Left lobe of liver (tissue), 2 donors: ENCODE data around the gene LAMA4. TPM values are rescaled to one million over a fixed set of nuclear protein-coding genes. Genes with fewer than 3 reads are reported as not detected.

Source experiments
- ATAC-seq: fragments of 200-7000 bp; cut with Tn5 transposase; one replicate; pipeline ENCODE4 v1.9.1; 2020; ENCODE audit warnings: mild to moderate bottlenecking, moderate library complexity
- DNase-seq: peaks from one replicate; pipeline ENCODE4 v3.0.0-alpha.2; 2020; ENCODE audit warnings: low spot score
- total RNA-seq: library from RNA; stranded (reverse); gene quantifications from one replicate; pipeline ENCODE4 v1.2.1, GENCODE V29; 2021
- donor health status: DM: no; HTN: no; CAD: no; lungs with moderate emphysema.
- donor health status: DM: no; HTN: yes; CAD: no.

Gene LAMA4
- total RNA-seq, 1 donor from 2014 or later = 2.8 TPM

DNA sequence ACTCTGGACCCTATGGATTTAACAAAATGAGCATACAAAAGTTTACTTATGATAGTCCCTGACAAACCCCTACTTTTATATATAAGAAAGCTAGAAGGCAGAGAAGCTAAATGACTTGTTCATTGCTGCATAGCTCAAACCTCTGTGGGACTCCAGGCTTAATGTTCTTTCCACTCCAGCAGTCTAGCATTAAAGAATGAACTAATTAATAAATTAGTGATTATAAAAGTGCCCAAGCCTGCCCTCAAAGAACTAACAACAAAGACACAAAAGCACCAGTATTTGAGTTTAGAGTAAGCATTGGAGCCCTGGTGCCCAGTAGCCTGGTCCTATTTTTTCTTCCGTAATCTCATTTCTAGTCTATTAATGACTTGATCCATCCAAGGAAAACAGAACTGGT, 59.9 kb downstream of the LAMA4 start:
- ATAC-seq (no peak), DNase-seq (no peak)

DNA sequence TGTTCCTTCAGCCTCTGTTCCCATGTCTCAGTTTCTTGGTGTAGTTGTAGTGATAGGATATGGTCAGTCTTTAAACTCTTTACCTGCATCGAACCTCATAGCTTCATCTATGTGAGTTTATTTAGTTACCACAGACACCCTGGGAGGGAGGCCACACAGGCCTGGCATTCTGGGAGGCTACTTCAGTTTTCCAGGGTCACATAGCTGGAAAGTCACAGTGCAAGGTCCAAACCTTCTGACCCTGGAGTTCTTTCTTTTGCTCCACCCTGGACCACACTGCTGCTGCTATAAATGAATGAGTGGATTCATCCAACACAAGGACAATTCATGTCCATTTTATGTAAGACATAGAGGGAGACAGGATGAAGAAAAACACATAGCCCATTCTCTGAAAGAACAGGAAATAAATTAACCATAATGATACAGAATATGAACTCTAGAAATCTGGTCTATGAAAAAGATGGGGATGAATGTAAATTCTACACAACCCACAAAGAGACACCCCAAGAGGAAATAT, 60.8 kb downstream of the LAMA4 start:
- DNase-seq (no peak), ATAC-seq (peak; percentile 43)

DNA sequence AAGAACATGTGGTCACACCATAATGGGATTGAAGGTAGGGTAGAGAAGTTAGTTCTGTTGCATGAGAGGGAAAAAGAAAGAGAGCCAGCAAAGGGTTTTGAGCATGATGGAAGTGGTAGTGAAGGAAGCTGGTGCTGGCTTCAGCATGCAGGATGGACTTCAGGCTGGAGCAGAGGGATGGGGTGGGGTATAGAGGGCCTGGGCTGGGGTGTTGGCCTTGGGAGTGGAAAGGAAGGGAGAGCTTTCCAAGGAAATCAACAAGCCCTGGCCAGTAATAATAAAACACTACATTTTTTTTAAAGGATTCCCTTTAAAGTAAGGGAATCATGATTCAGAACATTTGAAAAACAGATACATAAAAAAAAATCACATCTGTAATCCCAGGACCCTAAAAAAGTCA, 61.2 kb downstream of the LAMA4 start:
- ATAC-seq = no peak

DNA sequence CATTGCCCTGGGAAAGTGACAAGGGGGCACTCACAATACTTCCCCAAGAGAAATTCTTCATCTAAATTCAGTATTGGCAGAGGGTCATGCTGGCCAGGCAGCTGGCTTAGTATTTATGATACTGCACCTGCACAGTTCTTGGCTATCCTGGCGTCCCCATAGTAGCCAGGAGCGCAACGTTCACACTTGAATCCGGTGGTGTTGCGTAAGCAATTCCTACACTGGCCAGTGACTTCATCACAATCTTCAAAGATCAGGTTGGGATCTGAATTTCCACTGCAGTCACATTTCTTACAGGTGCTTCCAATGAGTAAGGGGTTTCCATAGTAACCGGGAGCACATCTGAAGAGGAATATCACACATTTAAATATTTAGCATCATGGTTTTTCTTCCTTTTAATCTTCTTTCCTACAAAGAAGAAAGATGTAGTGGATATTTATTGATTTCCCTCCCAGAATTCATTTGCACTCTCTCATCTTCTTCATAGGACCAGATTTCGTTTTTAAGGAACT, 62.8 kb downstream of the LAMA4 start:
- DNase-seq (no peak), ATAC-seq (no peak)

More for the DNA sequence above, 61.2 kb downstream of the LAMA4 start:
- no peak for DNase-seq

DNA sequence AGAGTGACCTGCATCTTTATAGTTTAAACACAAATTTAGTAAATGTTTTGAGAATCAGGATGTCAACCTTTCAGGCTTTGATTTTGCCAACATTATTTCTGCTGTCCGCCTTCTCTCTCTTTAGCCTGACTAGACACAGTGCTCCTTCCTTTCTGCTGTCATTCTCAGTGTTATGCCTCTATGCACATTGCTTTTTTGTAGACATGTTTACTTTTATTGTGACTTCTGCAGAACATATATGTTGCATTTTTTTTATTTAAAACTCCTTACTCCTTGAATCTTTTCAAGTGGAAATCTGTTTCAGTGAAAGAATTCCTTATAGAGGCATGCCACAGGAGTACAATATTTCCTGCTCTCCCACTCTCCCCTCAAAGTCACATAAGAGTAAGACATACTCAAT, 64.2 kb downstream of the LAMA4 start:
- ATAC-seq = no peak
- no peak for DNase-seq

DNA sequence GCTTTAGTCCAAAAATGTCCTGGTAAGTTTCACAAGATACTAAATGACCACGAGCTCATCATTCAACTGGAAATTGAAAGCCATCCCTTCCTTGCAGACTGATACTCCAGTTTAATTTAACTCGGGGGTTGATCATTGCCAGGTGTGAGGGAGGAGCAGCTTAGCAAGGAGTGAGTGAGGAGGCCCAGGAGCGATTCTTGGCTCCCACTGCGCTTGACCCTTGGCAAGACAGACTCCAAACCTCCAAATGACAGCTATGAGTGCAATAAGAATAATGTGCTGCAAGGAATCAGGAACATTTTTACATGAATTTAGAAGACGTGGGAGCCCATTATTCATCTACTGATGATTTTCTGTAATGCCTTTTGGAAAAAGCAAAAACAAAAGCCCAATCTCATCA, 64.9 kb downstream of the LAMA4 start:
- ATAC-seq = no peak
- no peak for DNase-seq

GRCh38 chr6:112188906-112189305, 65.5 kb downstream of the LAMA4 start:
- DNase-seq = no peak

GRCh38 chr6:112187736-112188135, 66.6 kb downstream of the LAMA4 start:
- DNase-seq (no peak), ATAC-seq (no peak)

More at GRCh38 chr6:112188906-112189305, 65.5 kb downstream of the LAMA4 start:
- no peak for ATAC-seq

DNA sequence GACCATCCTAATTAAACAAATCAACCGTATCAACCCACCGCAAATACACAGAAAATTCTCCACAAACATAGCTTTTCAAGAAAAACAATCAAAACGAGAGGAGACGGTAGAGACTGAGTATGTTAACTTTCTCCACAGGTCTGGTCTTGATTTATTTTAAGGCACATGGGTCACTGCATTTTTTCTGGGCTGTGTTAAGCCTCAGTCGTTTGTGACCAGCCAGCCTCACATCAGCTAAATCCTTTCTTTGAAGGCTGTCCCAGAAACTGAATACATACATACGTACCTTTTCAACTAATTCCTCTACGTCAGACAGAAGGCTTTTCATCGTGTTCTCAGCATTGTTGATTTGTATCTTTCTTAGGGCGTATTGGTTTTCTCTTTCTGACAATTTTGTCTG, 69.4 kb downstream of the LAMA4 start:
- ATAC-seq (no peak), DNase-seq (no peak)

DNA sequence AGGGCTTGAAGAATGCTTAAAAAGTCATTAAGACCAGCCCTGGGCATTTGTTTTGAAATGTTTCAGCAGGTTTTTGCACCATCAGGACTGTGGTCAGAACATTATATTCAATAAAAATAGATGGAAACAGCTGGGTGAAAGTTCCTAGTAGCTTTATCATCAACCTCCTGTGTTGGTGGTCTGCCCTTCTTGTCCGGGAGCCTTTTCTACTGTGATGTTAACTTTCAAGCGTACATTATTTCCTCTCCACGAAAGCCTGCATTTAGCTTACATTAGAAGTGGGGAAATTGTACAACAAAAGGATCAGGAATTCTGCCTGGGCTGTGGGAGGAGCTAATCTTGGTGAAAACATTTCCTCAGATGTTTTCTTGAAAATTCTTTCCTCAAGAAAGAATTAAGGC, 71.1 kb downstream of the LAMA4 start:
- ATAC-seq = no peak

GRCh38 chr6:112181130-112181529, 73.2 kb downstream of the LAMA4 start:
- peak; percentile 85 for ATAC-seq

More for the DNA sequence above, 71.1 kb downstream of the LAMA4 start:
- no peak for DNase-seq

GRCh38 chr6:112180095-112180820, 74.1 kb downstream of the LAMA4 start:
- ATAC-seq = peak; percentile 89
- no peak for DNase-seq

More at GRCh38 chr6:112181130-112181529, 73.2 kb downstream of the LAMA4 start:
- DNase-seq = no peak

DNA sequence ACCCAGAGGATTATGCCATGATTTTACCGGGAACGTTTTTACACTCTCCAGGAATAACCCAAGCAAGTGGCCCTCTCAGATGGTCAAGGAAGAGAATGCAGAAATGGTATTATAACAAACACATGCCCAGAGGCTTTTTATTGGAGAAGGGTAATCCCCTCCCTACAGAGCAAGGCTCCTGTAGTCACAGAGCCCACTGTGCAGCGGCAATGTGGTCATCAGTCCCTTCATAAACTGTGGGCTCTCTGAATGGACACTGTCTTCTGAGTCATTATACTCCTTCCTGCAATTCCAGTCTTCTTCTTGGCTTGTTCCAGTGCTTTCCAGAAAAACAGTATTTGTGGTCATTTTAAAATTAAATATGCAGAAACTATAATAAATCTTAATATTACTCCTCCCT, 74.7 kb downstream of the LAMA4 start:
- DNase-seq (no peak), ATAC-seq (no peak)

DNA sequence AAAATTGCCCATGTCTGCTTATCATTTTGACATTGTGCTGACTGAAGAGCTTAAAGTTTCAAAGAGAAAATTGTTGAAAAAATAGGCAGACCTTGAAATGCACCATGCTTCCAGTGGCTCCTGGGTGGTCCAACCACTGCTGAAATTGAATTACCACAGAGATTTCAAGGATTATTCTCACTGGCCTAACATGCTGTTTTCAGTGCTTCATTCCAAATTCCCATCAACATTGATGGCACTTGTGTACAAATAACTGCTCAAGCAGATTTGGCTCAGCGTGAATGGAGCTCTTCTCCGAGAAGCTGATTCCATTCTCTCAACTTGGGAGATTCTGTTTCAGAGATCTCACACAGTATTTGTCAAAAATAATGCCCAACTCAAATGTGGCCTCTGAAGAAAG, 75.5 kb downstream of the LAMA4 start:
- ATAC-seq (no peak), DNase-seq (no peak)

GRCh38 chr6:112177092-112177491, 77.3 kb downstream of the LAMA4 start:
- ATAC-seq (no peak), DNase-seq (no peak)

- ATAC-seq = no peak
- DNase-seq = no peak
Observed at GRCh38 chr6:112176175-112176574, 78.2 kb downstream of the LAMA4 start.

DNA sequence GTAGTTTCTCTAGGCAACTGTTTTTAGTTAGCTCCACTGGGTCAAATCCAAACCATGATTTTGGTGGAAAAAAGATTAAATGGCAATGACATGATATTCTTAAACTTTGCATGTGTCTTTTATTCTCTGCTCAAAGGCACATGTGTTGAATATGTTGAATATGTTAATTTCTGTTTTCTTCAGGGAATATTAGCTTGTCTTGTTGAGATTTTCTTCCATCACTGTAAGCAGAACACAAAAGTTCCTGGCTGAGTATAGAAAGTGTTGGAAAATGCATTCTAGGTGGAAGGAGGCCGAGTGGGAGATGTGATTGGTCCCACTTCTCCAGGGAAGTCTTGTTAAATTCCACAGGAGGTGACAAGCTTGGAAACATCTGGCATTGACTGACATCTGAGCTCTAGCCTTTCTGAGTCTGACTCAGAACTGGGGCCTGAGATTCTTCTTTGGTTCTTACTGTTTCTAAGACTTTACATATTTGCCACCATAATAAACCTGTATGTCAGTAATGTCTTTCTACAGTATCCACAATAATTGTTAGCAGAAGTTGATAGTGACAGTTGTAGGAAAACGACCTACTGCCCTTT, 81.1 kb downstream of the LAMA4 start:
- DNase-seq (no peak), ATAC-seq (no peak)

DNA sequence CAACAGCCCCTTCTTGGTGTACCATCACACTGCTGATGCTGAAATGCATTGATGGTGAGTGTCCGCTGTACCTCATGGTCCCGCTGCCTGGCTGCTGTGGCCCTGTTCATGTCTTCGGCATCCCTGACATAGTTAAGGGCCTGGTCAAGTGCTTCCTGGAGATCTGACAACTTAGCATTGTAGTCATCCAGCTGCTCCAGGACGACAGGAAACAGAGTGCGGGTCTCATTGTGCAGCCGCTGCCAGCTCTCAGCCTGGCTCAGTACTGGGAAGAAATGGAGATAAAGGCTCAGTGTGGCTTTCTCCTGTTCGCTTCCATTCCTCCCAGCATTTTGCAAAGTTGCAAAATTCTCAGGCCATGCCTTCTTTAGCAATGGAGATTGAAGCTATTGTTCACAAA, 81.8 kb downstream of the LAMA4 start:
- DNase-seq (no peak), ATAC-seq (no peak)

DNA sequence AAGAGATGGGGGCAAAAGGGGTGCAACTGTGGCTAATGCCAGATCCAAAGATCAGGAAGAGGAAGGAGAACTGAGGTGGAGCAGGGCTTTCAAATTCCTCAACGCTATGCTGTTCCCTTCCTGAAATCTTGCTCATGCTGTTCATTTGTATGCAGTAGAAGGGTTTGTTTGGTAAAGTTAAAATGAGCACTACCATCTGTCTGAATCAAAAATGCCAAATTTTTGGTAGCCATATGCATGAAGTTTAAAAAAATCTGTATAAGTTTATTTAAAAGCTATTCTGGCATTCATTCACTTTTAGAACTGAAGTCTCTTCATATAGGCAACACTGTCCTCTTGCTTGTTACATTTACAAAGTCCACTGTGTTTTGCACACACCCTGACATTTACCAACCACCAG, 84.8 kb downstream of the LAMA4 start:
- DNase-seq = no peak
- no peak for ATAC-seq

DNA sequence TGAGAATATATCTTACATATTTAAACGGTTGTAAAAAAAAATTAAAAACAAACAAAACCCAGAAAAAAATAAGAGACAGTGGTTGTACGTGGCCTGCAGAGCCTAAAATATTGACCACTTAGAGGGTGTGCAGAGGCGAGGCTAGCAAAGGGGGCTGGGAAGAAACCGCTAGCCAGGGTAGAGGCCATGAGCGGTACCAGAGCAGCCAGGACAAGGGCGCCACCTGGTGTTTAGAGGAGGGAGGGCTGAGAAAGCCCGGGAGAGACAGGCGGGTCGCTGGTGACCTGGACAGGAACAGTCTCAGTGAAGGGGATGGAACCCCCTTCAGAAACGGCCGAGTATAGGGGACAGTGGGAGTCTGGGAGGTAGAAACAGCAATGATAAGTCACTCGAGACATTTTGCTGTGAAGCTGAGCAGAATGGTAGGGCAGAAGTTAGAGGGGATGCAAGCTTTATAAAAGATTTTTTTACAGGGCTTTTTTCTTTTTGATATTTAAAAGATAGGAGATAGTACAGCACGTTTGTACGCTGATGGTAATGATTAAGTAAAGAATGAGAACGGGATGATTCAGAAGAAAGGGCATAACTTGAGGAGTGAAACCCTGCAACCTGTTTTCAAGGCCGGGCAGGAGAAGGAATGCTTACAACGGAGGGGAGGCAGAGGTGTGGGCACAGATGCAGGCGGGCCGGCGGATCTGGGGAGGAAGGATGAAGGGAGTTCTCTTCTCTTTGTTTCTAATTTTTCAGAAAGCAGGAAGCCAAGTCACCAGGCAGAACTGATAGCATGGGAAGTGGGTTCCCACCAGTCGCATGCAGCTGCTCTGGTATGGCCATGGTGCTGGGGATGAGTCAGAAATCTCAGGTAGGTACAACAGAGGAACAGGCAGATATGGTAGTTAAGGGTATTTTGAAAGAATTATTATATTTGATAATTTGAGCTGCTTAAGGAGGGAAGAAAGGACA, 90.8 kb downstream of the LAMA4 start:
- ATAC-seq = peak; percentile 100

GRCh38 chr6:112160745-112161144, 93.6 kb downstream of the LAMA4 start:
- ATAC-seq = no peak
- DNase-seq = no peak

More for the DNA sequence above, 90.8 kb downstream of the LAMA4 start:
- peak; percentile 82 for DNase-seq
